MCF 10A (cell line): Measurements from ENCODE around the gene ARPC5L. TPM values are rescaled to one million over a fixed set of nuclear protein-coding genes. Genes with fewer than 3 reads are reported as not detected.
"Not testable (repeated sequence)": the region's sequence is repeated elsewhere in the genome, so short reads cannot be mapped to it uniquely, and the experiment has no call there.

Source experiments
- BruUV-seq: library from RNA; stranded (reverse); fragments of 400-500 nt; replicated peaks from 2 replicates; lab custom pipeline; 2021; lab: Mats Ljungman, UMichigan
- CTCF ChIA-PET: fragments of 300-600 bp; sonication (Branson Sonifier 250); formaldehyde crosslinking; extraction: SDS; loops from one replicate; lab custom pipeline; 2021; ENCODE audit warnings: antibody characterized with exemption, inconsistent platforms; lab: Yijun Ruan, JAX
- POLR2A ChIA-PET: fragments of 300-600, 350-650 bp; sonication (Branson Sonifier 250); formaldehyde crosslinking; extraction: SDS; loops from one replicate; lab custom pipeline; 2020; ENCODE audit warnings: antibody characterized with exemption, inconsistent platforms; lab: Yijun Ruan, JAX
- DNase-seq: peaks from one replicate; pipeline ENCODE4 v3.0.0-alpha.2; 2018; ENCODE audit not compliant: unreplicated experiment
- H3K27ac Mint-ChIP-seq: one replicate; pipeline ENCODE4 v1.8.0; 2022; ENCODE audit warnings: mild to moderate bottlenecking, low read depth, mixed read lengths; ENCODE audit not compliant: unreplicated experiment
- H3K27me3 Mint-ChIP-seq: one replicate; pipeline ENCODE4 v1.8.0; 2022; ENCODE audit warnings: mixed read lengths; ENCODE audit not compliant: insufficient read depth, unreplicated experiment
- H3K36me3 Mint-ChIP-seq: one replicate; pipeline ENCODE4 v1.8.0; 2022; ENCODE audit warnings: mild to moderate bottlenecking, moderate library complexity, mixed read lengths; ENCODE audit not compliant: insufficient read depth, unreplicated experiment
- H3K4me1 Mint-ChIP-seq: one replicate; pipeline ENCODE4 v1.8.0; 2022; ENCODE audit warnings: mixed read lengths; ENCODE audit not compliant: insufficient read depth, unreplicated experiment
- H3K4me3 Mint-ChIP-seq: one replicate; pipeline ENCODE4 v1.8.0; 2022; ENCODE audit warnings: mild to moderate bottlenecking, moderate library complexity, mixed read lengths; ENCODE audit not compliant: unreplicated experiment
- H3K9me3 Mint-ChIP-seq: one replicate; pipeline ENCODE4 v1.8.0; 2022; ENCODE audit warnings: mixed read lengths; ENCODE audit not compliant: unreplicated experiment
- intact Hi-C: fragments of 100-400 bp; cut with micrococcal nuclease; formaldehyde crosslinking; loops from 2 replicates; pipeline ENCODE4 v1.14.1; 2022
- total RNA-seq: library from RNA; stranded (reverse); gene quantifications from 2 replicates; pipeline ENCODE4 v1.2.3, GENCODE V29; 2022
- TF ChIP-seq, protein P1 (sequence below): fragments of 200-600 bp; IDR thresholded peaks from one replicate; pipeline ENCODE4 v1.8.0; 2022; ENCODE audit warnings: antibody characterized with exemption, mild to moderate bottlenecking; ENCODE audit not compliant: unreplicated experiment

ARPC5L gene
- total RNA-seq, 1 experiment from 2014 or later, result 72.5 TPM

GRCh38 chr9:124835026-124835557 lies 26.8 kb upstream of the ARPC5L start:
- no peaks in the 10 kb centered on the region for H3K36me3 Mint-ChIP-seq
- peaks cover 18% of the 10 kb centered on the region for H3K4me1 Mint-ChIP-seq
- peak; percentile 94 for DNase-seq
- H3K27me3 Mint-ChIP-seq, result no peaks in the 10 kb centered on the region
- TF ChIP-seq, protein P1, sequence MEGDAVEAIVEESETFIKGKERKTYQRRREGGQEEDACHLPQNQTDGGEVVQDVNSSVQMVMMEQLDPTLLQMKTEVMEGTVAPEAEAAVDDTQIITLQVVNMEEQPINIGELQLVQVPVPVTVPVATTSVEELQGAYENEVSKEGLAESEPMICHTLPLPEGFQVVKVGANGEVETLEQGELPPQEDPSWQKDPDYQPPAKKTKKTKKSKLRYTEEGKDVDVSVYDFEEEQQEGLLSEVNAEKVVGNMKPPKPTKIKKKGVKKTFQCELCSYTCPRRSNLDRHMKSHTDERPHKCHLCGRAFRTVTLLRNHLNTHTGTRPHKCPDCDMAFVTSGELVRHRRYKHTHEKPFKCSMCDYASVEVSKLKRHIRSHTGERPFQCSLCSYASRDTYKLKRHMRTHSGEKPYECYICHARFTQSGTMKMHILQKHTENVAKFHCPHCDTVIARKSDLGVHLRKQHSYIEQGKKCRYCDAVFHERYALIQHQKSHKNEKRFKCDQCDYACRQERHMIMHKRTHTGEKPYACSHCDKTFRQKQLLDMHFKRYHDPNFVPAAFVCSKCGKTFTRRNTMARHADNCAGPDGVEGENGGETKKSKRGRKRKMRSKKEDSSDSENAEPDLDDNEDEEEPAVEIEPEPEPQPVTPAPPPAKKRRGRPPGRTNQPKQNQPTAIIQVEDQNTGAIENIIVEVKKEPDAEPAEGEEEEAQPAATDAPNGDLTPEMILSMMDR, result no peak
- intact Hi-C loops, result loop anchor here (1.0 to 5.0 kb wide), 2 partner anchors 17 to 63 kb away; partner anchors contain the start of gene NR6A1
- H3K4me3 Mint-ChIP-seq, result peak overlapping the region; percentile 47
- no peaks in the 10 kb centered on the region for H3K9me3 Mint-ChIP-seq
- no TSS peak for BruUV-seq
- peak overlapping the region; percentile 66 for H3K27ac Mint-ChIP-seq
- ChIA-PET CTCF (interaction anchor here (0.6 to 15.9 kb wide), 7 partner anchors 11 to 61 kb away, joined by 3 to 159 read pairs (median 4); partner anchors contain the start of genes NR6A1, OLFML2A and WDR38), POLR2A (interaction anchor here (0.6 to 5.3 kb wide), 9 partner anchors 16 to 284 kb away, joined by 3 to 83 read pairs (median 7); partner anchors contain the start of genes ARPC5L, NR6A1 and RPL35)

DNA sequence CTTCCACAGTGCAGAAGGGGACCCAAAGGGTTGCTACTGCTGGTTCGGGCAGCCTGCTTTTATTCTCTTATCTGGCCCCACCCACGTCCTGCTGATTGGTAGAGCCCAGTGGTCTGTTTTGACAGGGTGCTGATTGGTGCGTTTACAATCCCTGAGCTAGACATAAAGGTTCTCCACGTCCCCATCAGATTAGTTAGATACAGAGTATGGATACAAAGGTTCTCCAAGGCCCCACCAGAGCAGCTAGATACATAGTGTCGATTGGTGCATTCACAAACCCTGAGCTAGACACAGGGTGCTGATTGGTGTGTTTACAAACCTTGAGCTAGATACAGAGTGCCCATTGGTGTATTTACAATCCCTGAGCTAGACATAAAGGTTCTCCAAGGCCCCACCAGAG lies 23.8 kb upstream of the ARPC5L start:
- CTCF ChIA-PET, result interaction anchor here (1.0 to 29.4 kb wide), 7 partner anchors 15 to 63 kb away, joined by 3 to 927 read pairs (median 5); partner anchors contain the start of genes NR6A1, OLFML2A and WDR38
- POLR2A ChIA-PET, result interaction anchor here (1.2 kb wide), 1 partner anchor 15 kb away, joined by 3 read pairs; the partner anchor contains the start of gene WDR38
- H3K4me3 Mint-ChIP-seq, H3K9me3 Mint-ChIP-seq, H3K27ac Mint-ChIP-seq, H3K36me3 Mint-ChIP-seq, DNase-seq, H3K27me3 Mint-ChIP-seq, BruUV-seq: not testable (repeated sequence)
- intact Hi-C loops, result loop anchor here (5.0 kb wide), 1 partner anchor 66 kb away; the partner anchor contains the start of gene NR6A1
- H3K4me1 Mint-ChIP-seq, result peaks cover 18% of the 10 kb centered on the region

DNA sequence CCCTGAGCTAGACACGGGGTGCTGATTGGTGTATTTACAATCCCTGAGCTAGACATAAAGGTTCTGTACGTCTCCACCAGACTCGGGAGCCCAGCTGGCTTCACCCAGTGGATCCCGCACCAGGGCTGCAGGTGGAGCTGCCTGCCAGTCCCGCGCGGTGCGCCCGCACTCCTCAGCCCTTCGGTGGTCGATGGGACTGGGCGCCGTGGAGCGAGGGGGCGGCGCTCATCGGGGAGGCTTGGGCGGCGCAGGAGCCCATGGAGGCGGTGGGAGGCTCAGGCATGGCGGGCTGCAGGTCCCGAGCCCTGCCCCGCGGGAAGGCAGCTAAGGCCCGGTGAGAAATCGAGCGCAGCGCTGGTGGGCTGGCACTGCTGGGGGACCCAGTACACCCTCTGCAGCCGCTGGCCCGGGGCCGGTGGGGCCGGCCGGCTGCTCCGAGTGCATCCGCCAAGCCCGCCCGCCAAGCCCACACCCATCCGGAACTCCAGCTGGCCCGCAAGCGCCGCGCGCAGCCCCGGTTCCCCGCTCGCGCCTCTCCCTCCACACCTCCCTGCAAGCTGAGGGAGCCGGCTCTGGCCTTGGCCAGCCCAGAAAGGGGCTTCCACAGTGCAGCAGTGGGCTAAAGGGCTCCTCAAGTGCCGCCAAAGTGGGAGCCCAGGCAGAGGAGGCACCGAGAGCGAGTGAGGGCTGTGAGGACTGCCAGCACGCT lies 23.2 kb upstream of the ARPC5L start:
- DNase-seq, H3K27ac Mint-ChIP-seq, H3K27me3 Mint-ChIP-seq, BruUV-seq, H3K9me3 Mint-ChIP-seq, H3K4me3 Mint-ChIP-seq, H3K36me3 Mint-ChIP-seq: not testable (repeated sequence)
- H3K4me1 Mint-ChIP-seq, result peaks cover 18% of the 10 kb centered on the region
- ChIA-PET CTCF (interaction anchor here (0.6 to 29.4 kb wide), 8 partner anchors 10 to 64 kb away, joined by 3 to 927 read pairs (median 4); partner anchors contain the start of genes NR6A1, OLFML2A and WDR38), POLR2A (interaction anchor here (1.2 to 2.1 kb wide), 2 partner anchors 15 to 20 kb away, joined by 3 to 6 read pairs; partner anchors contain the start of gene WDR38)
- intact Hi-C loops, result loop anchor here (5.0 kb wide), 1 partner anchor 66 kb away; the partner anchor contains the start of gene NR6A1

DNA sequence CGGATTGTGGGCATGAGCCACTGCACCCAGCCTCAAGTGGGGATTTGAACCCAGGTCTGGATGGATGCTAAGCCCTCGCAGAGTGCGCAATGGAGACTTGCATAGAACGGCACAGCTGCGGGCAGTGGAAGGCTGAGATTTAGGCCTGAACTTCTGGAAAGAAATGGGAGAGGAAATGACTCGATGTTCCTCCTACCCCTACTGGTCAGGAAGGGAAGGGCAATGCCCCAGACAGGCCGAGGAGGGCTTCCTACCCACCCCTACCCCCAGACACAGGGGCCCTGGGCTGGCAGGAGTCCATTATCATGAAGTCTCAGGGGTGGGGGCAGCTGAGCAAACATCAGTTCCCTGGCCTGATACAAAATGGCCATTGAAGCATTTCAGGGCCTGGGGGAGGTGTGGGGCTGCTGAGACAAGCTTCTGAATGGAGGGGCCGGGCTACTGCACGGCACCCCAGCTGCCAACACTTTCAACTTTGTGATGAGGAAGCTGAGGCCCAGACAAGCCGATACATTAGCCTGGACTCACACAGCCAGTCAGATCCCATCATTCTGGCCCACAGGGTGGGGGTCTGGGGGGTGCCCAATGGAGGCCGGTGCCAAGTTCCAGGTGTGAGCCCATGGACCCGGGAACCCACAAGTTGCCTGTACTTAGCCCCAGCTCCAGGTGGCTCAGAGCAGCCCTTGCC lies 22.2 kb upstream of the ARPC5L start:
- no peak for DNase-seq
- TF ChIP-seq, protein P1, result peak; percentile 27
- Mint-ChIP-seq H3K4me3 (no peak overlapping the region), H3K36me3 (no peaks in the 10 kb centered on the region), H3K4me1 (peaks cover 11% of the 10 kb centered on the region), H3K27ac (no peak overlapping the region), H3K9me3 (no peaks in the 10 kb centered on the region), H3K27me3 (no peaks in the 10 kb centered on the region)
- BruUV-seq, result no TSS peak
- ChIA-PET CTCF (interaction anchor here (0.6 to 29.4 kb wide), 10 partner anchors 9 to 407 kb away, joined by 3 to 927 read pairs (median 4); partner anchors contain the start of genes NR6A1, OLFML2A and WDR38), POLR2A (interaction anchor here (2.1 kb wide), 1 partner anchor 21 kb away, joined by 6 read pairs; no protein-coding TSS in a partner anchor)
- intact Hi-C loops, result loop anchor here (5.0 kb wide), 1 partner anchor 67 kb away; the partner anchor contains the start of gene NR6A1
